ENCODE data around the gene RAB27B. TPM values are rescaled to one million over a fixed set of nuclear protein-coding genes. Genes with fewer than 3 reads are reported as not detected.

The RAB27B gene
- total and polyA plus RNA-seq, 2 donors (not counting 1 experiment from before 2014, with no cell fraction given): 0.01 to 0.07 TPM

GRCh38 chr18:54924948-54925347 lies 96.7 kb downstream of the RAB27B start:
- Histone ChIP-seq H3K9ac (ENCODE audit: low read length) (no peak overlapping the region), H3K27ac (ENCODE audit: low read length in 2 of 2) (no peak overlapping the region), H3K4me3 (ENCODE audit: control extremely low read depth in 1 of 5, extremely low read depth in 1 of 5, insufficient read depth in 1 of 5, low read depth in 2 of 5, low read length in 4 of 5) (no peak overlapping the region), H3K79me2 (ENCODE audit: control insufficient read depth, insufficient read depth, low read length) (no peaks in the 10 kb centered on the region), H3K9me3 (ENCODE audit: control extremely low read depth in 1 of 3, control insufficient read depth in 2 of 3, insufficient read depth in 1 of 3, low read length in 2 of 3) (no peaks in the 10 kb centered on the region), H3K4me1 (ENCODE audit: control insufficient read depth in 2 of 2, insufficient read depth in 2 of 2, low read length in 2 of 2) (no peaks in the 10 kb centered on the region), H4K20me1 (ENCODE audit: control insufficient read depth, insufficient read depth, low read length, poor library complexity, severe bottlenecking) (no peaks in the 10 kb centered on the region), H2AFZ (ENCODE audit: insufficient read depth, low read depth, low read length, poor library complexity, severe bottlenecking) (no peak overlapping the region), H3K36me3 (replicated peaks in 1 of 2; ENCODE audit: control extremely low read depth in 1 of 2, control insufficient read depth in 1 of 2, extremely low read depth in 1 of 2, insufficient read depth in 2 of 2, low read length in 1 of 2) (no peaks in the 10 kb centered on the region), H3K27me3 (replicated peaks in 1 of 4; ENCODE audit: control extremely low read depth in 1 of 4, control insufficient read depth in 3 of 4, insufficient read depth in 4 of 4, low read length in 3 of 4) (peaks cover 0 to 3% (median 0%) of the 10 kb centered on the region in 4 experiments), H3K4me2 (replicated peaks; ENCODE audit: low read depth, low read length, poor library complexity, severe bottlenecking) (no peak overlapping the region)
- Mint-ChIP-seq H3K27me3 (peaks cover 8% of the 10 kb centered on the region), H3K4me1 (no peaks in the 10 kb centered on the region), H3K4me3 (no peak overlapping the region), H3K27ac (no peak overlapping the region), H3K9me3 (ENCODE audit: insufficient read depth) (no peaks in the 10 kb centered on the region)
- ATAC-seq (ENCODE audit: low read depth) (no peak), DNase-seq (no peak)
- CTCF ChIA-PET: no interaction called here
- POLR2A ChIA-PET: no interaction called here
- no peak for TF ChIP-seq EZH2 (IDR thresholded peaks at IDR 0.05; ENCODE audit: borderline replicate concordance, insufficient read depth, low read depth, low read length, poor library complexity, severe bottlenecking)
- TF ChIP-seq, protein P1, sequence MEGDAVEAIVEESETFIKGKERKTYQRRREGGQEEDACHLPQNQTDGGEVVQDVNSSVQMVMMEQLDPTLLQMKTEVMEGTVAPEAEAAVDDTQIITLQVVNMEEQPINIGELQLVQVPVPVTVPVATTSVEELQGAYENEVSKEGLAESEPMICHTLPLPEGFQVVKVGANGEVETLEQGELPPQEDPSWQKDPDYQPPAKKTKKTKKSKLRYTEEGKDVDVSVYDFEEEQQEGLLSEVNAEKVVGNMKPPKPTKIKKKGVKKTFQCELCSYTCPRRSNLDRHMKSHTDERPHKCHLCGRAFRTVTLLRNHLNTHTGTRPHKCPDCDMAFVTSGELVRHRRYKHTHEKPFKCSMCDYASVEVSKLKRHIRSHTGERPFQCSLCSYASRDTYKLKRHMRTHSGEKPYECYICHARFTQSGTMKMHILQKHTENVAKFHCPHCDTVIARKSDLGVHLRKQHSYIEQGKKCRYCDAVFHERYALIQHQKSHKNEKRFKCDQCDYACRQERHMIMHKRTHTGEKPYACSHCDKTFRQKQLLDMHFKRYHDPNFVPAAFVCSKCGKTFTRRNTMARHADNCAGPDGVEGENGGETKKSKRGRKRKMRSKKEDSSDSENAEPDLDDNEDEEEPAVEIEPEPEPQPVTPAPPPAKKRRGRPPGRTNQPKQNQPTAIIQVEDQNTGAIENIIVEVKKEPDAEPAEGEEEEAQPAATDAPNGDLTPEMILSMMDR (IDR thresholded peaks at IDR 0.05): no peak
- whole genome bisulfite sequencing (ENCODE audit: insufficient coverage): no CpG with 5 or more reads among the region's 1 CpG
- intact Hi-C loops (cut with micrococcal nuclease): no loop called here

GRCh38 chr18:54926593-54927325 lies 98.5 kb downstream of the RAB27B start:
- DNase-seq: no peak
- Histone ChIP-seq H3K36me3 (replicated peaks in 1 of 2; ENCODE audit: control extremely low read depth in 1 of 2, control insufficient read depth in 1 of 2, extremely low read depth in 1 of 2, insufficient read depth in 2 of 2, low read length in 1 of 2) (no peaks in the 10 kb centered on the region), H3K79me2 (ENCODE audit: control insufficient read depth, insufficient read depth, low read length) (no peaks in the 10 kb centered on the region), H3K4me3 (ENCODE audit: control extremely low read depth in 1 of 5, extremely low read depth in 1 of 5, insufficient read depth in 1 of 5, low read depth in 2 of 5, low read length in 4 of 5) (no peak overlapping the region), H3K4me2 (replicated peaks; ENCODE audit: low read depth, low read length, poor library complexity, severe bottlenecking) (no peak overlapping the region), H3K4me1 (ENCODE audit: control insufficient read depth in 2 of 2, insufficient read depth in 2 of 2, low read length in 2 of 2) (no peaks in the 10 kb centered on the region), H3K27ac (ENCODE audit: low read length in 2 of 2) (no peak overlapping the region), H4K20me1 (ENCODE audit: control insufficient read depth, insufficient read depth, low read length, poor library complexity, severe bottlenecking) (no peaks in the 10 kb centered on the region), H3K9me3 (ENCODE audit: control extremely low read depth in 1 of 3, control insufficient read depth in 2 of 3, insufficient read depth in 1 of 3, low read length in 2 of 3) (no peaks in the 10 kb centered on the region), H3K9ac (ENCODE audit: low read length) (no peak overlapping the region), H3K27me3 (replicated peaks in 1 of 4; ENCODE audit: control extremely low read depth in 1 of 4, control insufficient read depth in 3 of 4, insufficient read depth in 4 of 4, low read length in 3 of 4) (no peaks in the 10 kb centered on the region), H2AFZ (ENCODE audit: insufficient read depth, low read depth, low read length, poor library complexity, severe bottlenecking) (no peak overlapping the region)
- no peak overlapping the region for H3K27ac Mint-ChIP-seq
- H3K4me1 Mint-ChIP-seq: no peaks in the 10 kb centered on the region
- intact Hi-C loops (cut with micrococcal nuclease): no loop called here
- no peak for TF ChIP-seq EZH2 (IDR thresholded peaks at IDR 0.05; ENCODE audit: borderline replicate concordance, insufficient read depth, low read depth, low read length, poor library complexity, severe bottlenecking)
- TF ChIP-seq, protein P1 (IDR thresholded peaks at IDR 0.05): no peak
- ChIA-PET CTCF (no interaction called here), POLR2A (no interaction called here)
- H3K9me3 Mint-ChIP-seq (ENCODE audit: insufficient read depth): no peaks in the 10 kb centered on the region
- no peak for ATAC-seq (ENCODE audit: low read depth)
- 88% methylated on average over 1 of the region's 3 CpGs for WGBS (ENCODE audit: insufficient coverage)
- no peak overlapping the region for H3K4me3 Mint-ChIP-seq
- H3K27me3 Mint-ChIP-seq: peaks cover 4% of the 10 kb centered on the region
